ENCODE data around the gene USP4.

Gene USP4

DNA sequence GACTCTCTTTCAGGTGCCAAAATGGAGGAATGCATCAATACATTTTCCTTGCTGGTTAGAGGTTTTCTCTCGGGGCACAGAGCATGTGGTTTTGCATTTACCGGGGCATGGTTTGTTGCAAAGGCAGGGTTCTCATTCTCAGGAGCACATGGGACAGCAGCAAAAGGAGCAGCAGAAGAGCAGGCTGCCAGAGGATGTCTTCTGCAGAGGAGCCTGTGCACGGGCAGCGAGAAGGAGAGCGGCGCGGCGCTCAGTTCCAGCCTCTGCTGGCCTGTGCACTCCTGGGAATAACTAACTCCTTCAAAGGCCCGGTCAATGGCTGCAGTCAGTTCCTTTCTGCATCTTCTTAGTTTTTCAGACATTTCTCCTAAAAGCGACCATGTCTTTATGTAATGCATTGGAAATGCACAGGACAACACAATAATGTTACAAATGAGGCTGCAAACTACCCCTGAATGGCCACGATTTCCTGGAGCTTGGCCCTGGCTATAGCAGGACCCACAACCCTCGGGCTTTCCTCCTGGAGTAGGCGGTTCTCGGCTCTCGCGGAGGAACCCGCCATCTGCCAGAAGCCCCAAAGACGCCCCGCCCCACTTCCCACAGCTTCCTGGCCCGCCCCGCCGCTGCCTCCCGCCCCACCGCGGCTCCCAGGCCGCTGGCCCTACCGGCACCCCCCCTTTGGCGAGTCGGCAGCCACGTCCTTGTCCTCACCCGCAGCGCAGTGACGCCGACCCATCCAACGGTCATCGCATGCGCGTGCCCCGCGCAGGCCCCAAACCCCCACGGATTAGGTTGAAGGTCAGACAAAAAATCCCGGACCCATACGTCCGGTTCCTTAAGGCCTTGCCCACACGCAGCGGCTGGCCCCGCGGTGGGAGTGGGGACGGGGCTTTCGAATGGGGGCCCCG is 63.1 kb downstream of the USP4 start, which contains the start of gene C3orf62:
Gene C3orf62, minus strand, starts transcription at position 758 of the 908 bp plus-strand sequence. Its CDS starts 360 bp downstream, at position 398.
- H3K9me3 ChIP-seq, result no peaks in the 10 kb centered on the region
- no peak for TF ChIP-seq Cebpa-rat (IDR thresholded peaks at IDR 0.05)
- no peaks in the 10 kb centered on the region for H3K27me3 ChIP-seq
- H3K4me2 ChIP-seq, result peak within 1 kb of the TSS; percentile 98
- H3K4me1 ChIP-seq, result peaks cover 47% of the 10 kb centered on the region
- H3K27ac ChIP-seq, result peak within 1 kb of the TSS; percentile 90
- H3K4me3 ChIP-seq, result peak within 1 kb of the TSS; percentile 63
- H3K36me3 ChIP-seq, result peaks cover 47% of the 10 kb centered on the region
- peak within 1 kb of the TSS; percentile 80 for H3K9ac ChIP-seq
- H4K20me1 ChIP-seq, result no peaks in the 10 kb centered on the region

- Histone ChIP-seq H3K9me3 (no peaks in the 10 kb centered on the region), H4K20me1 (no peaks in the 10 kb centered on the region), H3K27me3 (no peaks in the 10 kb centered on the region), H3K27ac (no peak overlapping the region), H3K4me2 (no peak overlapping the region), H3K4me3 (no peak overlapping the region), H3K9ac (no peak overlapping the region), H3K36me3 (peaks cover 45% of the 10 kb centered on the region), H3K4me1 (peaks cover 39% of the 10 kb centered on the region)
- no peak for TF ChIP-seq Cebpa-rat (IDR thresholded peaks at IDR 0.05)
Observed at GRCh38 chr3:49273825-49274532, 65.9 kb downstream of the USP4 start.

DNA sequence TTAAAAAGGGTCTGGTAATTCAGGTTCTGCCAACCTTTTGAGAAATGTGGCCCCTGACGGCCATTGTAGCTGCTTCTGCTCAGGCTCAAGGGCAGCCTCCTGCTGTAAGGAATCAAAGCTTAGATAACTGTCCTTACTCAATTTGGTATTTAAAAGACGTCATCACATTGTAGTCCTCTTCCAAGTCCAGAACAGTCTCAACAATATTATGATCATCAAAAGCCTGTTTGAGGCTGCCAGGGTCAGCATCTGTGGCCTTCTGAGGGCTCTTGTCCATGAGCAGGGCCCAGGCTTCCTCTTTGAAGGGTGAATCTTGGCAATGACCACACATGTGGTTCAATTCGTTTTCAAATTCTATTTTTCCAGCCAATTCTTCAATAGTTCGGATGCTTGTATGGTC is 68.8 kb downstream of the USP4 start:
- H3K4me3 ChIP-seq, result no peak overlapping the region
- H3K36me3 ChIP-seq, result peaks cover 39% of the 10 kb centered on the region
- H3K4me2 ChIP-seq, result no peak overlapping the region
- TF ChIP-seq Cebpa-rat (IDR thresholded peaks at IDR 0.05), result no peak
- H3K9me3 ChIP-seq, result no peaks in the 10 kb centered on the region
- H3K27ac ChIP-seq, result no peak overlapping the region
- H3K9ac ChIP-seq, result no peak overlapping the region
- no peaks in the 10 kb centered on the region for H3K27me3 ChIP-seq
- no peaks in the 10 kb centered on the region for H4K20me1 ChIP-seq
- H3K4me1 ChIP-seq, result peaks cover 10% of the 10 kb centered on the region

GRCh38 chr3:49270156-49270500 is 69.7 kb downstream of the USP4 start:
- no peak overlapping the region for H3K4me2 ChIP-seq
- no peak for TF ChIP-seq Cebpa-rat (IDR thresholded peaks at IDR 0.05)
- H3K9me3 ChIP-seq, result no peaks in the 10 kb centered on the region
- no peaks in the 10 kb centered on the region for H3K27me3 ChIP-seq
- peaks cover 3% of the 10 kb centered on the region; the same call in 1 of the 2 replicates for H3K4me1 ChIP-seq
- no peak overlapping the region for H3K27ac ChIP-seq
- peaks cover 39% of the 10 kb centered on the region for H3K36me3 ChIP-seq
- H3K9ac ChIP-seq, result no peak overlapping the region
- no peaks in the 10 kb centered on the region for H4K20me1 ChIP-seq
- H3K4me3 ChIP-seq, result no peak overlapping the region

GRCh38 chr3:49269443-49270155 is 70.3 kb downstream of the USP4 start:
- no peak overlapping the region for H3K9ac ChIP-seq
- H3K36me3 ChIP-seq, result peaks cover 39% of the 10 kb centered on the region
- no peaks in the 10 kb centered on the region for H3K27me3 ChIP-seq
- H3K4me2 ChIP-seq, result no peak overlapping the region
- no peaks in the 10 kb centered on the region for H4K20me1 ChIP-seq
- H3K27ac ChIP-seq, result no peak overlapping the region
- no peak for TF ChIP-seq Cebpa-rat (IDR thresholded peaks at IDR 0.05)
- no peaks in the 10 kb centered on the region for H3K4me1 ChIP-seq
- H3K9me3 ChIP-seq, result no peaks in the 10 kb centered on the region
- H3K4me3 ChIP-seq, result no peak overlapping the region

GRCh38 chr3:49266410-49267095 is 73.3 kb downstream of the USP4 start:
- Histone ChIP-seq H3K4me1 (no peaks in the 10 kb centered on the region), H3K9ac (no peak overlapping the region), H3K27me3 (no peaks in the 10 kb centered on the region), H3K4me2 (no peak overlapping the region), H4K20me1 (no peaks in the 10 kb centered on the region), H3K27ac (no peak overlapping the region), H3K36me3 (peaks cover 22% of the 10 kb centered on the region), H3K4me3 (no peak overlapping the region), H3K9me3 (no peaks in the 10 kb centered on the region)
- TF ChIP-seq Cebpa-rat (IDR thresholded peaks at IDR 0.05), result no peak

DNA sequence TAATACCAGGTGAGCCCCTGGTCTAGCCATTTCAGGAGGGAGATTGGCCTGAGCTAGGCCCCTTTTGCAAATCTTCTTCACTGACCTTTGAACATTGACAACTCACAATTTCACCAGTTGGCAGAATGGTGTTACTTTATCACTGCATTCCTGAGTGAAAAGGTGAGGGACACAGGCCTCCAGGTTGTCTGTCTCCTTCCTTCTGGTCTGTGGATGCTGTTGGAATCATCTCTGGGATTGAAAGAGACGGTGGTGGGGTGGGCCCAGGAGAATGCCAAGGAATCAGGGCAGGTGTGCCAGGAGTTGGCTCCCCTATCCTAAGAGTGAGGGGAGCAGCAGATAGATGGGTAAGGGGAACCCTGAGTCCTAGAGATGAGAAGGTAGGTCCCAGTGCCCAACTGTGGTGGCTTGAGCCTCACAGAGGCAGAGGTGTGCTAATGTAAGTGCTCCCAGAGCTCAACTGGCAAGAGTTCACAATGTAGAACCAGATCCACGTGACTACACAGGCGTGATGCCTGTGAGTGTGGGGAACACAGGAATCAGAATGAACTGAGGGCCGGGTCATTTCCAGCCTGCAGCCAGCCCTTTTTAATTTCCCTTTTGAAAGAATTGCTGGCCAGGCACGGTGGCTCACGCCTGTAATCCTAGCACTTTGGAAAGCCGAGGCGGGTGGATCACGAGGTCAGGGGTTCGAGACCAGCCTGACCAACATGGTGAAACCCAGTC is 74.0 kb downstream of the USP4 start:
- Histone ChIP-seq H3K27me3 (no peaks in the 10 kb centered on the region), H3K4me3 (no peak overlapping the region), H3K36me3 (peaks cover 15% of the 10 kb centered on the region), H3K27ac (no peak overlapping the region), H3K9me3 (no peaks in the 10 kb centered on the region), H3K4me1 (no peaks in the 10 kb centered on the region), H3K4me2 (no peak overlapping the region), H3K9ac (no peak overlapping the region), H4K20me1 (no peaks in the 10 kb centered on the region)
- no peak for TF ChIP-seq Cebpa-rat (IDR thresholded peaks at IDR 0.05)

GRCh38 chr3:49263159-49263889 is 76.5 kb downstream of the USP4 start:
- Histone ChIP-seq H3K27me3 (no peaks in the 10 kb centered on the region; the same call in 1 of the 2 replicates), H3K9me3 (no peaks in the 10 kb centered on the region), H3K36me3 (no peaks in the 10 kb centered on the region), H4K20me1 (no peaks in the 10 kb centered on the region), H3K9ac (no peak overlapping the region), H3K27ac (no peak overlapping the region), H3K4me2 (no peak overlapping the region), H3K4me3 (no peak overlapping the region), H3K4me1 (no peaks in the 10 kb centered on the region)
- TF ChIP-seq Cebpa-rat (IDR thresholded peaks at IDR 0.05), result no peak

All from BLaER1 (cell line).